PC-3 (cell line): Measurements from ENCODE around the gene PI4KA. TPM values are rescaled to one million over a fixed set of nuclear protein-coding genes. Genes with fewer than 3 reads are reported as not detected.

Source experiments
- ATAC-seq: fragments of 200-7000 bp; cut with Tn5 transposase; 2 replicates; pipeline ENCODE4 v1.9.1; 2020; ENCODE audit warnings: mild to moderate bottlenecking, moderate library complexity
- BruUV-seq: library from RNA; stranded (reverse); fragments of 400-500 nt; replicated peaks from 2 replicates; lab custom pipeline; 2021; lab: Mats Ljungman, UMichigan
- CTCF ChIA-PET: fragments of 300-600 bp; sonication (Branson Sonifier 250); formaldehyde crosslinking; loops from one replicate; lab custom pipeline; 2022; ENCODE audit warnings: antibody characterized with exemption; lab: Charles Lee
- POLR2A ChIA-PET: fragments of 300-600 bp; sonication (Branson Sonifier 250); formaldehyde crosslinking; loops from one replicate; lab custom pipeline; 2022; ENCODE audit warnings: antibody characterized with exemption; ENCODE audit not compliant: unreplicated experiment; lab: Charles Lee
- DNase-seq: peaks from one replicate; pipeline ENCODE4 v3.0.0-alpha.2; 2015
- H2AFZ ChIP-seq: fragments of 300-600 bp; sonication (generic); 2 replicates; pipeline ENCODE4 v1.6.0; 2016; ENCODE audit warnings: antibody characterized with exemption, low read length
- H3F3A ChIP-seq: fragments of 300-600 bp; sonication (generic); one replicate; pipeline ENCODE4 v1.6.0; 2017; ENCODE audit warnings: antibody characterized with exemption, low read length, control low read depth, mild to moderate bottlenecking; ENCODE audit not compliant: unreplicated experiment
- H3K27ac ChIP-seq: fragments of 300-600 bp; sonication (generic); 2 replicates; pipeline ENCODE4 v1.5.1; 2016; ENCODE audit warnings: mild to moderate bottlenecking, low read length
- H3K27me3 ChIP-seq: fragments of 300-600 bp; sonication (generic); 2 replicates; pipeline ENCODE4 v1.6.1; 2016; ENCODE audit warnings: low read length, mixed read lengths
- H3K36me3 ChIP-seq: fragments of 300-600 bp; sonication (generic); 2 replicates; pipeline ENCODE4 v1.6.1; 2016; ENCODE audit warnings: low read depth, mixed run types, low read length, mixed read lengths
- H3K4me1 ChIP-seq: fragments of 300-600 bp; sonication (generic); 2 replicates; pipeline ENCODE4 v1.5.1; 2016; ENCODE audit warnings: low read length; ENCODE audit not compliant: insufficient read depth
- H3K4me2 ChIP-seq: fragments of 300-600 bp; sonication (generic); 2 replicates; pipeline ENCODE4 v1.6.0; 2016; ENCODE audit warnings: low read length
- H3K4me3 ChIP-seq: fragments of 300-600 bp; sonication (generic); 2 replicates; pipeline ENCODE4 v1.5.1; 2016; ENCODE audit warnings: mild to moderate bottlenecking, low read length, mixed read lengths
- H3K79me2 ChIP-seq: fragments of 300-600 bp; sonication (generic); 2 replicates; pipeline ENCODE4 v1.6.1; 2017; ENCODE audit warnings: low read length, mixed read lengths
- H3K9ac ChIP-seq: fragments of 300-600 bp; sonication (generic); 2 replicates; pipeline ENCODE4 v1.6.0; 2016; ENCODE audit warnings: mild to moderate bottlenecking, low read length
- H3K9me2 ChIP-seq: fragments of 300-600 bp; sonication (generic); replicated peaks from 2 replicates; pipeline ENCODE4 v1.6.1; 2016; ENCODE audit warnings: mixed run types, low read length, mixed read lengths
- H3K9me3 ChIP-seq: fragments of 300-600 bp; sonication (generic); 2 replicates; pipeline ENCODE4 v1.6.1; 2016; ENCODE audit warnings: low read length, mixed read lengths
- H4K20me1 ChIP-seq: fragments of 300-600 bp; sonication (generic); 2 replicates; pipeline ENCODE4 v1.6.1; 2016; ENCODE audit warnings: low read length, mixed read lengths
- EZH2 ChIP-seq: fragments of 300-600 bp; sonication (generic); IDR thresholded peaks from one replicate; pipeline ENCODE4 v1.6.1; 2017; ENCODE audit warnings: antibody characterized with exemption, mild to moderate bottlenecking, low read length; ENCODE audit not compliant: unreplicated experiment
- EZH2phosphoT487 ChIP-seq: fragments of 300-600 bp; sonication (generic); IDR thresholded peaks from 2 replicates; pipeline ENCODE4 v1.6.1; 2018; ENCODE audit warnings: mild to moderate bottlenecking, antibody characterized with exemption, low read length, borderline replicate concordance
- intact Hi-C: fragments of 100-400 bp; cut with micrococcal nuclease; formaldehyde crosslinking; loops from 2 replicates; pipeline ENCODE4 v1.9.0; 2023
- total RNA-seq: library from RNA; depleted of rRNA; stranded (reverse); fragments of >200 nt; gene quantifications from 2 replicates; pipeline ENCODE4 v1.2.3, GENCODE V29; 2014
- TF ChIP-seq, protein P1 (sequence below): fragments of 300-600 bp; sonication (generic); conservative IDR thresholded peaks from 2 replicates; pipeline ENCODE4 v1.5.1; 2017; ENCODE audit warnings: antibody characterized with exemption, low read depth, mild to moderate bottlenecking, low read length

The PI4KA gene
- total RNA-seq, 1 experiment from 2014 or later = 39.7 TPM

DNA sequence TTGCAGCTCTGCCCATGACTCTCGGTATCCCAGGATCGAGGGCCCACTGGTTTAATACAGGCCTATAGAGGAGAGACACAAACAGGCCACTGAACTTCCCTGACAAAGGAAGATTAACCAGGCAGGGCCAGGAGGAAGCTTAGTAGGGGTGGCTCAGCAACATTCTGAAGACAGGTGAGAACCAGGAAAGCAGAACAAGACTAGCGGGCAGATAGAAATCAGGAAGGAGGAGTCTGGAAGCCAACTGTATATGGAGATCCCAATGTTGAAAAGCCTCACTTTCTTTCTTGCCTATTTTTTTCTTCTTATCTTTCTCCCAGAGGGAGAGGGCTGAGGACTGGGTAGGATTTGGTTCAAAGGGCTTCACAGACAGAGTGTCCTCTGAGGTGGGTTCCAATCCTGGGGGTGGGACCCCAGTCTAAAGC lies 5.4 kb downstream of the PI4KA start:
- H3K4me3 ChIP-seq = no peak overlapping the region
- no peak for DNase-seq
- no peak overlapping the region for H3K27ac ChIP-seq
- ChIA-PET CTCF (no interaction called here), POLR2A (no interaction called here)
- H4K20me1 ChIP-seq = peaks cover 21% of the 10 kb centered on the region; the same call in 1 of the 2 replicates
- no peak for ATAC-seq
- peaks cover 93% of the 10 kb centered on the region for H3K79me2 ChIP-seq
- no peaks in the 10 kb centered on the region for H3K9me2 ChIP-seq
- peaks cover 12% of the 10 kb centered on the region for H3K4me1 ChIP-seq
- H3K9me3 ChIP-seq = no peaks in the 10 kb centered on the region
- no peaks in the 10 kb centered on the region for H3K27me3 ChIP-seq
- no peak overlapping the region for H2AFZ ChIP-seq
- TF ChIP-seq EZH2phosphoT487 (no peak), EZH2 (no peak)
- TF ChIP-seq, protein P1, sequence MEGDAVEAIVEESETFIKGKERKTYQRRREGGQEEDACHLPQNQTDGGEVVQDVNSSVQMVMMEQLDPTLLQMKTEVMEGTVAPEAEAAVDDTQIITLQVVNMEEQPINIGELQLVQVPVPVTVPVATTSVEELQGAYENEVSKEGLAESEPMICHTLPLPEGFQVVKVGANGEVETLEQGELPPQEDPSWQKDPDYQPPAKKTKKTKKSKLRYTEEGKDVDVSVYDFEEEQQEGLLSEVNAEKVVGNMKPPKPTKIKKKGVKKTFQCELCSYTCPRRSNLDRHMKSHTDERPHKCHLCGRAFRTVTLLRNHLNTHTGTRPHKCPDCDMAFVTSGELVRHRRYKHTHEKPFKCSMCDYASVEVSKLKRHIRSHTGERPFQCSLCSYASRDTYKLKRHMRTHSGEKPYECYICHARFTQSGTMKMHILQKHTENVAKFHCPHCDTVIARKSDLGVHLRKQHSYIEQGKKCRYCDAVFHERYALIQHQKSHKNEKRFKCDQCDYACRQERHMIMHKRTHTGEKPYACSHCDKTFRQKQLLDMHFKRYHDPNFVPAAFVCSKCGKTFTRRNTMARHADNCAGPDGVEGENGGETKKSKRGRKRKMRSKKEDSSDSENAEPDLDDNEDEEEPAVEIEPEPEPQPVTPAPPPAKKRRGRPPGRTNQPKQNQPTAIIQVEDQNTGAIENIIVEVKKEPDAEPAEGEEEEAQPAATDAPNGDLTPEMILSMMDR = no peak
- no peak overlapping the region for H3K9ac ChIP-seq
- H3K4me2 ChIP-seq = no peak overlapping the region
- no TSS peak for BruUV-seq
- H3K36me3 ChIP-seq = no peaks in the 10 kb centered on the region
- H3F3A ChIP-seq = no peaks in the 10 kb centered on the region
- intact Hi-C loops = loop anchor here (10.0 kb wide), 1 partner anchor 48 kb away; no protein-coding TSS in a partner anchor

DNA sequence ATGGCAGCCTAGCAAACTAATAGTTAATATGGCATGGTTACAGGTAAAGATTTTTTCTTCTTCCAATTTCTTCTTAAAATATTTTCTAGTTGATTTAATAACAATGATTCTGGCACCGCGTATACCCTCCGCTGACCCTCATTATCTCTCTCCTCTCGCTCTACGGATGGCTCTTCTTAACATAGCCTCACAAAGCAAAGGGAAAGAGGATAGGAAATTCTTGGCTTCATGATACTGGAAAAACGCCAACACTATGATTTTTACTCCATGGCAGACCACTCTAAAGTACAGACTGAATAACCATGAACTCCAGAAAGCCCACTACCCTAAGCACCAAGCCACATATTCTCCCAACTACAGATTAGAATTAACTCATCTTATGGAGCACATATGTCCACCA lies 6.1 kb downstream of the PI4KA start:
- H3F3A ChIP-seq = no peaks in the 10 kb centered on the region
- no peak overlapping the region for H2AFZ ChIP-seq
- POLR2A ChIA-PET = no interaction called here
- no TSS peak for BruUV-seq
- no peak overlapping the region for H3K4me3 ChIP-seq
- H3K27me3 ChIP-seq = no peaks in the 10 kb centered on the region
- H3K36me3 ChIP-seq = no peaks in the 10 kb centered on the region
- H3K9ac ChIP-seq = no peak overlapping the region
- intact Hi-C loops = loop anchor here (10.0 kb wide), 1 partner anchor 48 kb away; no protein-coding TSS in a partner anchor
- no peak for DNase-seq
- no peak overlapping the region for H3K4me2 ChIP-seq
- no peak for TF ChIP-seq EZH2
- TF ChIP-seq, protein P1 = no peak
- TF ChIP-seq EZH2phosphoT487 = no peak
- peaks cover 15% of the 10 kb centered on the region; the same call in 1 of the 2 replicates for H4K20me1 ChIP-seq
- H3K9me3 ChIP-seq = no peaks in the 10 kb centered on the region
- H3K79me2 ChIP-seq = peaks cover 93% of the 10 kb centered on the region
- ATAC-seq = no peak
- H3K4me1 ChIP-seq = peaks cover 10% of the 10 kb centered on the region
- CTCF ChIA-PET = no interaction called here
- H3K27ac ChIP-seq = no peak overlapping the region
- no peaks in the 10 kb centered on the region for H3K9me2 ChIP-seq

DNA sequence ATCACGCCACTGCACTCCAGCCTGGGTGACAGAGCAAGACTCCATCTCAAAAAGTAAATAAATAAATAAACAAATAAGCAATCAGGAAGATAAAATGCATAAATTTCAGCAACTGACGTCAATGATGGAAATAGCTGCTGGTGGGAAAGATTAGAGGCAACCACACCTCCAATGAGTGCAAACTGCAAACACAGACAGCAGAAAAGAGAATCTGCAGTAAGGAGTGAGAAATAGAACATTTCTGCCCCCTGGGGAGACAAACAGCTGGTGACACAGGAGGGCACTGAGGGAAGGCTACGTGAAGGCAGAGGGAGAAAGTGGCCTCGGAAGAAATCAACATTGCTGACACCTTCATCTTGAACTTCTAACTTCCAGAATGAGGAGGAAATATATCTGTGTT lies 6.5 kb downstream of the PI4KA start:
- no peak for ATAC-seq
- ChIA-PET CTCF (no interaction called here), POLR2A (no interaction called here)
- Histone ChIP-seq H3K4me1 (peaks cover 6% of the 10 kb centered on the region), H3K27ac (no peak overlapping the region), H3K9me3 (no peaks in the 10 kb centered on the region), H3K4me2 (no peak overlapping the region), H3K79me2 (peaks cover 93% of the 10 kb centered on the region), H3K9ac (no peak overlapping the region), H3F3A (no peaks in the 10 kb centered on the region), H2AFZ (no peak overlapping the region), H4K20me1 (peaks cover 11% of the 10 kb centered on the region; the same call in 1 of the 2 replicates), H3K27me3 (no peaks in the 10 kb centered on the region), H3K36me3 (no peaks in the 10 kb centered on the region), H3K4me3 (no peak overlapping the region), H3K9me2 (no peaks in the 10 kb centered on the region)
- no TSS peak for BruUV-seq
- no peak for DNase-seq
- no peak for TF ChIP-seq EZH2
- no peak for TF ChIP-seq EZH2phosphoT487
- TF ChIP-seq, protein P1 = no peak
- intact Hi-C loops = loop anchor here (10.0 kb wide), 1 partner anchor 47 kb away; no protein-coding TSS in a partner anchor
